Activated T-cell treated with anti-CD3 and anti-CD28 coated beads, Interleukin-2, amount 50 U/mL, for 1 hour (primary cell): ENCODE measurements around the gene MYO5A.

ENCODE experiments used
- DNase-seq: peaks from one replicate; pipeline ENCODE4 v3.0.0-alpha.2; 2020

MYO5A gene

GRCh38 chr15:52415628-52416027 lies 113.1 kb downstream of the MYO5A start:
- DNase-seq: no peak

- no peak for DNase-seq
Observed at GRCh38 chr15:52414936-52415335, 113.7 kb downstream of the MYO5A start.

GRCh38 chr15:52408823-52409222 lies 119.9 kb downstream of the MYO5A start:
- DNase-seq: no peak

- no peak for DNase-seq
Observed at GRCh38 chr15:52407374-52407773, 121.3 kb downstream of the MYO5A start.

- no peak for DNase-seq
Observed at GRCh38 chr15:52406601-52407000, 122.1 kb downstream of the MYO5A start.

GRCh38 chr15:52405856-52406255 lies 122.8 kb downstream of the MYO5A start:
- DNase-seq: no peak

- DNase-seq: no peak
Observed at GRCh38 chr15:52397118-52397517, 131.6 kb downstream of the MYO5A start.

- no peak for DNase-seq
Observed at GRCh38 chr15:52394118-52394517, 134.6 kb downstream of the MYO5A start.

- DNase-seq: no peak
Observed at GRCh38 chr15:52392008-52392687, 136.5 kb downstream of the MYO5A start.

GRCh38 chr15:52391069-52391468 lies 137.6 kb downstream of the MYO5A start:
- DNase-seq: no peak

- DNase-seq: no peak
Observed at GRCh38 chr15:52385670-52386069, 143.0 kb downstream of the MYO5A start.

GRCh38 chr15:52383100-52383588 lies 145.5 kb downstream of the MYO5A start:
- DNase-seq: no peak

- no peak for DNase-seq
Observed at GRCh38 chr15:52382647-52383046, 146.0 kb downstream of the MYO5A start.

- no peak for DNase-seq
Observed at GRCh38 chr15:52379395-52380106, 149.1 kb downstream of the MYO5A start.

GRCh38 chr15:52378746-52379394 lies 149.8 kb downstream of the MYO5A start:
- no peak for DNase-seq

- no peak for DNase-seq
Observed at GRCh38 chr15:52370010-52370409, 158.7 kb downstream of the MYO5A start.

- DNase-seq: no peak
Observed at GRCh38 chr15:52369455-52369854, 159.2 kb downstream of the MYO5A start.

GRCh38 chr15:52369030-52369429 lies 159.7 kb downstream of the MYO5A start:
- DNase-seq: no peak

GRCh38 chr15:52368402-52368801 lies 160.3 kb downstream of the MYO5A start:
- no peak for DNase-seq

- no peak for DNase-seq
Observed at GRCh38 chr15:52362497-52362896, 166.2 kb downstream of the MYO5A start.

GRCh38 chr15:52361975-52362494 lies 166.6 kb downstream of the MYO5A start:
- no peak for DNase-seq

- no peak for DNase-seq
Observed at GRCh38 chr15:52361494-52361893, 167.2 kb downstream of the MYO5A start.
